GF-D8 (cell line): ENCODE data around the gene COL13A1.

Experiments used
- DNase-seq: peaks from one replicate; lab custom pipeline; 2025; lab: John Stamatoyannopoulos, UW

COL13A1 gene

DNA sequence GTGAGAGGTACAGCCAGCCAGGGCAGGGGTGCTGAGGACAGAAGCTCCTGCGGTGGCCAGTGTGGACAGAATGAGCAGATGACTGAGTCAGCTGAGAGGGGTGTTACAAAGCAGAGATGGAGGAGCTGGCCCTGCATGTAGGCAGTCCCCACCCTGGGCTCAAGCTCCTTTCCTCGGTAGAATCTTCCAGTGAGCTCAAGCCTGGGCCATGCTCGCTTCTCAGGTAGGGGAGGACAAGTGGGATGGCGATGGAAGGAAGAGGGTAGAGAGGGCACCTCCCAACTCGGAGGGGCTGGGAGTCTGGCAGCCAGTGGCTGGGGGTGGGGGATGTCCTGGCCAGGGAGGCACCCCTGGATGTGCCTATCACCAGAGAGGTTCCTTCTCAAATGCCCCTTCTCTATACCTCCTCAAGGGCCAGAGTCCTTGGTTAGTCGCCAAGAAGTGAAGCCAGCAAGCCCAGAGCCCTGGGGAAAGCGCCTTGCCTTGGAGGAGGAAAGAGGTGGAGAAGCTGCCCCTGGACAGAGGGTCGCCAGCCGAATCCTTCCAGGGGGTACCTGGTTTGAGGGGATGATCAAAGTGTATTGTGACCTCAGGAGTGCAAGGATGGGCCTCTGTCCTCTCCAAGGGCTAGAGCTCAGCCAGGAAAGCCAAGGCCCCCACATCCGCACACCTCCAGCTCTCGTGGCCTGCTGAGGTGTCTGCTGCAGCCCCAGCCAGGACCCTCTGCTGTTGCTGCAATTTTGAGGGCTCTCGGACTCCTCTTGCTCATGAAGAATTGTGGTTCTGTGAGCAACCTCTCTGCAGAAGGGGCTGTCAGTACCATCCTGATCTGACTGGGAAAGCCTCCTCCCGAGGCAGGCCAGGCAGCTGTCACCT, 162.4 kb downstream of the COL13A1 start:
- no peak for DNase-seq

DNA sequence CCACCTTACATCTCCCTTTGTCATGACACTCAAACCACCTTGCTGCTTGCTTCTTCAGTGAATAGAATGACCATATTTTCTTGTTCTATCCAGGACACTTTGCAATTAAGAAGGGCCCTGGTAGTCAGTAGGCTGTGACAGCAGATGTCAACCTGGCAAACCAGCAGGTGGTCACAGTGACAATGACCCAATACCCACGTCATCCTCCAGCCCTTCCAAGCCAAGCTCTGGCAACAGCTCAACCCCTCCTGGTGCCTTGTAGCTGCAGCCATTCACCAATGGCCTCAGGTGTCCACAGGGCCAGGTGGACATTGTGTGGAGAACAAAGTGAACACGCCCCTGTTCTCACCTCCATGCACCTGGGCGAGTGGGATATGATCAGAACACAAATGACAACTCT, 163.4 kb downstream of the COL13A1 start:
- DNase-seq: no peak

DNA sequence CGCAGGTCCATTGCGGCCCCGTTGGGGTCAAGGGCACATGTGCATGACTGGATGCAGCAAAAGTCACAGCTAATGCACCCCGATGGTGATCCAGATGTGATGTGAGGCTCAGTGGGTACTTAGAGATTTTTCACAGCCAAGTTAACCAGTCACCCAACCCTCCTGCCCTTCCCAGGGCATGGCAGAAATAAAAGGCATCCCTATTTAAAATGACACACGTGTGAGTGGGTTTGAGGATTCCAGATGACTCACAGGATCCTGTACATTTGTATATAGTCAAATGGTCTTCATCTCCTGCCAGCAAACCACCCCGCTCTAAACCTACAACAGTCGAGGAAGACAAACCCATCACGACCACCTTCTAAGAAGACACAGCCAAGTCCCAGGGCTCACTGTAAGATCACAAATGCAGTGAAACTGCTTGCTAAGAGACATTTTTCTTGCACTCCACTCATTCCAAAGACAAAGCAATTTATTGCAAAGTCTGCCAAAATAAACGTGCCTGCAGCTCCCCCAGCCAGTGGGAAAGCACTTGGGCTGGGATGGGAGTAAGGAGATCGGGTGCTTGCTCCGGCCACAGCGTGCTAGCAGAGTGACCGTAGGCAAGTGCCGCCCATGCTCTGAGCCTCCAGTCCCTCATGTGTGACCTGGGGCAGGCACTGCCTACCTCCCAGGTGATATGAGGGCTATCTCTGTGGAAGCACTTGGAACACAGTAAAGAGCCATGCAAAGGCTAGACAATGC, 164.4 kb downstream of the COL13A1 start:
- no peak for DNase-seq

GRCh38 chr10:69968830-69969229, 167.1 kb downstream of the COL13A1 start:
- no peak for DNase-seq

DNA sequence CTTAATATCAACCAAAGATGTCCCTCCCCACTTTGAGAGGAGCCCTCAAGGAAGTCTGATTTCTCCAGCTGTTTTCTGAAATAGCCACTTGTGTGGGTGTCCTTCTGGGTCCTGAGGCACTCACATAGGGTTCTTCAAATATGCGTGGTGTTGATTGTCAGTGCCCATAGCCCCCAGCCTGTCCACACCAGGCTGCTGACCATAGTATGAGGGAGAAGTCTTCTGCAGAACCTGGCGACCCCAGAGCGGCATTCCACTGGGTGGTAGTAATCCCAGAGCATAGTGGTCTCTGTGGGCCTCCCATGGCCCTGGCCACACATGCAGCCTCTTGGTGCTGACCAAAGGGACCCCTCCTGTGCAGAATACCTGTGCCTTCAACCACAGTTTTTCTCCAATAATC, 168.3 kb downstream of the COL13A1 start:
- DNase-seq: no peak

GRCh38 chr10:69972981-69973397, 171.3 kb downstream of the COL13A1 start:
- DNase-seq: no peak

DNA sequence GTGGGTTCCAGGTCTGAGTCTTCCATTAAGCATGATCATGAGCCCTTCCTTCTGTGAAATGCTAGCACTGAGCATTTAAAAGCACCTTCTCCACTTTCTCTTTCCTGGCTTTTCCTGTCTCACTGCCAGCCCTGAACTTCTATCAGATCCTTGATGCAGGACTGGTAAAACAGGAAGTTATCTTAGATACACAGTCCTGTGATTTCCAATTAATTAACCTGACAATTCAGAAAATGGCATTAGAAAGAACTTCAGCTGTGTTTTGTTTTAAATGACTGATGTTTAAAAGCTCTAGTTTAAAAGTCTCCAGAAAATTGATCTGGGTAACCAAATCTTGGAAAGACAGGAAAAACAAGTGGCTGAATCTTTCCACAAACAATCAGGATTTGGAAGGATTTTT, 172.0 kb downstream of the COL13A1 start:
- no peak for DNase-seq

GRCh38 chr10:69974551-69975155, 172.9 kb downstream of the COL13A1 start:
- DNase-seq: no peak

DNA sequence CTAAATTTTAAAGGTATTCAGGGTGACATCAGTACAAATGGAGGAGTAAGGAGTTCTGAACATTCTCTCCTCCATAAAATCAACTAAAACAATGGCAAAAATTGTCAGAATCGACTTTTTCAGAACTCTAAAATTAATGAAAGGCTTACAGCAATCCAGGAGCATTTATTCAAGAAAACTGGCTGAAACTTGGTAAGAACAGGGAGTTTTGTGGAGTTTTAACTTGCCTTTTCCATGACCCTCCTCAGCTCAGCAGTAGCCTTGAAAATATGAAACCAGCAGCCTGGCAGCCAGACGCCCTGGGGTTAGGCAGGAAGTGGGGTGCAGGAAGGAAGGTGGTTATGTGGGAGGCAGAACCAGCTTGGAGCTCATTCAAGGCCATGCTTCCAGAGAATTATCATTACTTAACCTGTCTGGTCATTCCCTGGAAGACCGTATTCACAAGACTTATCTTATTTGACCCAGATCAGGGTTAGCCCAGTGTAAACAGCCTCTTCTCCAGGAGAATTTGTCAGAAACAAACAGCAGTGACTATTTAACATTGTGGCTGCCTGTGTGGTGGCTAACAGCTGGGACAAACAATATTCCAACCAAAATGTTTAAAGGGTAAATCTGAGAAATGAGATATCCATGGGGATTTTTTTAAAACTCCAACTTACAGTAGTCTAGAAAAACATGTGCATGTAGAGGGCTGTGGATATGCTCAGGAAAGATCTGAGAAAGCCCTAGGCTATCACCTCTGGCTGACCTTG, 175.3 kb downstream of the COL13A1 start:
- no peak for DNase-seq

DNA sequence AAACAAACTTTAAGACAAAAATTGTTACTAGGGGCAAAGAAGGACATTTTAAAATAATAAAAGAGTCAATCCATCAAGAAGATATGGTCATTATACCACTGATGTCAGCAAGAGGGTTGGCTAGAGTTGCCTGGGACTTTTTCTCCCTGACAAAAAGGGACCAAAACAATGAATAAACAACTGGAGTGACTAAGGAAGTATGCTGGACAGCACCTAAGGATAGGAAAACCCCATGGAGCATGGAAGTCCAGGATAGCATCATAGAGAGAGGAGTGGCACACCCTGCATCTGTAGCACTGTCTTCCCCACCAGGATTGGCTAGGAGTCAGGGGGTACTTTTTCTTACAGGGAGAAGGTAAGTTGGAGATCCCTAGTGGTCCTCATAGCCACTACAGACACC, 177.5 kb downstream of the COL13A1 start:
- DNase-seq: no peak

- no peak for DNase-seq
Measured at GRCh38 chr10:69980672-69981071, 179.0 kb downstream of the COL13A1 start.

GRCh38 chr10:69988094-69988493, 186.4 kb downstream of the COL13A1 start:
- no peak for DNase-seq

GRCh38 chr10:69991151-69991550, 189.4 kb downstream of the COL13A1 start:
- DNase-seq: no peak

DNA sequence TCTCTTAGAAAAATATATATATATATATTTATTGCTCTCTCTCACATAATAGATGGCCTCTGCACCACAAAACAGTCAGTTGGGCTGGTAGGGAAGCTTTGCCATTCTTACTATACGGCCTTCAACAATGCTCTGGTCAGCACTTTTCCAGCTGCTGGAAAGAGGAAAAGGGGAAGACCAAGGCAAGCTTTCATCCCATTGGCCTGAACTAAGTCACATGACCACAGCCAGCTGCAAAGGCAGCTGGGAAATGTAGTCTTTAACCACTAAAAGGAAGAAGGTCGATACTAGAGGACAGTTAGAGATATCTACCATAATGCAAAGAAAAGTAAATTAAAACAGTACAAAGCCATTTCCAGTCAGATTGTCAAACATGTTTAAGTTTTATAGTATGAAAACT, 192.6 kb downstream of the COL13A1 start:
- DNase-seq: no peak

DNA sequence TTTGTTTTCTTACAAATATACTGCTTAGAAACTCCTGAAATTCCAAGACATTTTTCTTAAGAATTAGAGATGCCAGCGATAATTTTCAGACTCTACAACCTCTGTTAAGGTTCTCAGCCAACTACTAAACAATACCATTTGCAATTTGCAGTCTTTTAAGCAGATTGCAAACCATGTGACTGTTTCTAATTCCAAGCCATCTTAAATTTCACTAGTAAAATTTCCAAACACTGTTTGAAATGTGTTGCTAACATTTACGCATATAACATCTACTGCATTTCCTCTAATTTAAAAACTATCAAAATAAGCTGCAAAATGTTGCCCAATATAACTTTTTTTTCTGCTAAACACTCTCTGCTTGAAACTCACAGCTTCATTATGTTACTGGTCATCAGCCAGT, 194.9 kb downstream of the COL13A1 start:
- no peak for DNase-seq

GRCh38 chr10:70000262-70000661, 198.6 kb downstream of the COL13A1 start:
- no peak for DNase-seq

DNA sequence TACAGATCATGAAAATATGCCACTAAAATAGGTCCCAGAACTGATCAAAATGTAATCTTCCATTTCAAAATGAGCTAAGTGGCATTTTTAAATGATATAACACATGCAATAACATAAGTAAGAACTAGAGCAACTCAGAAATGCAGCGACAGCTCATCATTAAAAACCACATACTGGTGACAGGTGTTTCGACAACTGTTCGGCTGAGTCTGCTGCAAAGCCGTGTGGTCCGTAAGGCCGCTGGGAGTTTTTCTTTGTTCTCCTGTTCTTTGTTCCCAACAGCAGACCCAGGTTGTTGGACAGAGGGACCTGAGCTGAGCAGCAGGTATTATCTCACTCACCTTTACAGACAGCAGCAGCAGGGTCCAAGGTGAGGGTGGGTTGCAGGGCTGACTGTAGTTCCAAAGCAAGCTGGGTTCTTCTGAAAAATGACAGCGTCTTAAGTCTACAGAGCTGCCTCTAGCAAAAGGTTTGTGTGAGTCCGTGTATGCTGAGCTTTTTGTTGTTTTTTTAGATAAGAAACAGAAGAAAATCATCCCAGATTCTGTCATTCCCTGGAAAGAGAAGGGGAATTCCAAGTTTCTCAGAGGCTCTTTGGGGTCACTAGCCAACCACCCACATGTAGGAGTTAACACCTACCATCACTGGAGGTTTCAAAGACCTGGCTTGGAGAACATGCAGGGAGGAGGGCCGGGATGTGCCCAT, 205.6 kb downstream of the COL13A1 start:
- no peak for DNase-seq
